Medulla oblongata (tissue), 1 donor: ENCODE measurements around the gene ROR1.

Source experiments
- DNase-seq: peaks from one replicate; pipeline ENCODE4 v3.0.0-alpha.2; 2015; ENCODE audit errors: extremely low spot score

Gene ROR1

GRCh38 chr1:64175639-64176038, 401.8 kb downstream of the ROR1 start:
- no peak for DNase-seq

GRCh38 chr1:64176659-64177058, 402.8 kb downstream of the ROR1 start:
- no peak for DNase-seq

GRCh38 chr1:64179588-64179987, 405.8 kb downstream of the ROR1 start:
- DNase-seq, result no peak

GRCh38 chr1:64182207-64182606, 408.4 kb downstream of the ROR1 start:
- no peak for DNase-seq

GRCh38 chr1:64183395-64184002, 409.7 kb downstream of the ROR1 start:
- no peak for DNase-seq

- DNase-seq, result no peak
Observed at GRCh38 chr1:64184003-64184440, 410.2 kb downstream of the ROR1 start.

GRCh38 chr1:64186138-64186897, 412.5 kb downstream of the ROR1 start:
- DNase-seq, result no peak

GRCh38 chr1:64186898-64187280, 413.1 kb downstream of the ROR1 start:
- DNase-seq, result no peak

- no peak for DNase-seq
Observed at GRCh38 chr1:64187646-64188045, 413.8 kb downstream of the ROR1 start.

GRCh38 chr1:64192290-64192689, 418.5 kb downstream of the ROR1 start:
- no peak for DNase-seq

- DNase-seq, result peak; percentile 73
Observed at GRCh38 chr1:64194168-64195080, 420.6 kb downstream of the ROR1 start.

GRCh38 chr1:64195081-64195395, 421.2 kb downstream of the ROR1 start:
- no peak for DNase-seq

GRCh38 chr1:64196074-64196870, 422.5 kb downstream of the ROR1 start:
- DNase-seq, result peak; percentile 67

- DNase-seq, result no peak
Observed at GRCh38 chr1:64197076-64197475, 423.3 kb downstream of the ROR1 start.

- no peak for DNase-seq
Observed at GRCh38 chr1:64199154-64199553, 425.3 kb downstream of the ROR1 start.

GRCh38 chr1:64200064-64200463, 426.2 kb downstream of the ROR1 start:
- DNase-seq, result no peak

GRCh38 chr1:64203420-64203819, 429.6 kb downstream of the ROR1 start, which contains the start of gene UBE2U:
Gene UBE2U (plus strand): TSS chr1:64203623. CDS start chr1:64204051, 428 bp downstream.
- DNase-seq, result no peak

GRCh38 chr1:64209221-64209620, 435.4 kb downstream of the ROR1 start:
- DNase-seq, result no peak

GRCh38 chr1:64212031-64212430, 438.2 kb downstream of the ROR1 start:
- DNase-seq, result no peak

- no peak for DNase-seq
Observed at GRCh38 chr1:64215576-64215975, 441.8 kb downstream of the ROR1 start.

GRCh38 chr1:64220241-64220640, 446.4 kb downstream of the ROR1 start:
- no peak for DNase-seq
